ENCODE results near the gene SMDT1.
A peak's percentile ranks its signal among the peaks of the same experiment; 100 is the strongest.

The SMDT1 gene, protein sequence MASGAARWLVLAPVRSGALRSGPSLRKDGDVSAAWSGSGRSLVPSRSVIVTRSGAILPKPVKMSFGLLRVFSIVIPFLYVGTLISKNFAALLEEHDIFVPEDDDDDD

DNA sequence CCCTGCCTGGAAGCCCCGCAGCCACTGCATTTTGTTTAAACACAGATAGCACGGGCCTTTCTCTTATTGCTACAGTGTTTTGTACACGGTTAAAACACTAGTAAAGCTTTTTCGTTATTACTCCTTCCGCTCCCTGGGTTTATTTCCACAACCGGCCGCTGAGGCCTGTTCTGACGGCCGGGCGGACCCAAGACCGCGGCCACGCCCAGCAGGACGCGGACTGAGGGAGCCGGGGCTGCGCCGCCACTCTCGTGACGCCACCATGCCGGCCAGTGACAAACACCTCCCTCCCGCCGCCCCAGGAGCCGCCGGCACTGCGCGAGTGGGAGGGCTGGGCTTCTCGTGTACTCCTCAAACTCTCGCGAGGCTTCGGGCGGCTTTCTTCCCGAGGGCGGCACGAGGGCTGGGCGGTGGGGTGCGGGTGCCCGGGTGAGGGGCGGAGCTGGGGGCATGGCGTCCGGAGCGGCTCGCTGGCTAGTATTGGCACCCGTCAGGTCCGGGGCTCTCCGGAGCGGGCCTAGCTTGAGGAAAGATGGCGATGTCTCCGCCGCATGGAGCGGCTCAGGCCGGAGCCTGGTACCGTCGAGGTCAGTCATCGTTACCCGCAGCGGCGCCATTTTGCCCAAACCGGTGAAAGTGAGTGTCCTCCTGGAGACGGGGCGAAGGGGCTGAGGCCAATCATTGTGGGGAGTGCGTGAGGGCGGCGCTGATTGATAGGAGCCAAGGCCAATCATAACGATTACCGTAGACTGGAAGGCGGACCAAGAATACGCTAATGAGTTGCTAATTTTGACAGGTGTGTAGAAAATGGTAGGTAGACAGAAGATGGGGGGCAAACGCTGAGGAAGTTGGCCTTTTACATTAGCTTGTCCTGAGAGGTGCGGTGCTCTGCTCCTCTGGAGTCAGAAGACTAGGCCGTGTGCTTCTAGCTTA is at the start of gene SMDT1:
TSS of gene SMDT1 (plus strand) at position 382 of the 933 bp plus-strand sequence. CDS start at position 451, 69 bp downstream.
- peak; percentile 93 to 97 (median 95) for DNase-seq (ENCODE audit: low read depth in 3 of 3, low spot score in 1 of 3)

DNA sequence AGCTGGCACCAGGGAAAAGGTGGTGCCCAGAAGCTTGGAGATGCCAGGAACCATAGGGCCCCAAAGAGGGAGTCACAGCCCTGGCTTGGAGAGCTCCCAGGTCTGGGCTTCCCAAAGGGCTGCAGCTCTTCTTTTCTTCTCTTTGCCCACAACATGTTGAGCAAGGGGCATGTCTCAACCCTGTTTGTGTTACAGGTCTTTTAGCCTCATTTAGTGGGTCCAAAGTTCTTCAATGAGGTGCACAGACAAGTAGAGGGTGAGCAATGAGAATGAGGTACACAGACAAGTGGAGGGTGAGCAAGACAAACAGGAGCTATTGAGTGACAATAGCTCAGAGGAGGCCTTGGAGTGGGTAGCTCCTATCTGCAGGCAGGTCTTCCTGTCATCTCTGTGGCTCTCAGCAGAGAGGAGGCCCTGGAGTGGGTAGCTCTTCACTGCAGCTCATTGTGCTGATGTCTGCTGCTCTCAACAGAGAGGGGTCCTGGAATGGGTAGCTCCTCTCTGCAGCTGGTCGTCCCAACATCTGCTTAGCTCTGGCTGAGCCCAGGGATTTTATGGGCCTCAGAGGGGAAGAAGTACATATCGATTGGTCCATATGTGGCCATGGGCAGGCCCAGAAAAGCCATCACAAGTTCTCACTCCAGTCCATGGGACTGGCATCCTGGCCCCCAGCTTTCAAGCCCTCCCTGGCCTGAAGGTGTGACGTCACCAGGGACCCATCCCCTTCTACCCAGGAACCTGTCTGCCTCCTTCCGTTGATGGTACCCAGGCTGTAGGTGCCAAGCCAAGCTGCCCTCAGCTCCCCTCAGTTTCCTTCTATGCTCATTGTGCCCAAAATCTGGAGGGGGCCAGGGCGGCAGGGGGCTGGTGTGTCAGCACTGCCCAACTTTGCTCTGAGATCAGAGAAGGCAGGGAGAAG is 46.0 kb upstream of the SMDT1 start:
- DNase-seq (ENCODE audit: low read depth in 3 of 3, low spot score in 1 of 3) = no peak

DNA sequence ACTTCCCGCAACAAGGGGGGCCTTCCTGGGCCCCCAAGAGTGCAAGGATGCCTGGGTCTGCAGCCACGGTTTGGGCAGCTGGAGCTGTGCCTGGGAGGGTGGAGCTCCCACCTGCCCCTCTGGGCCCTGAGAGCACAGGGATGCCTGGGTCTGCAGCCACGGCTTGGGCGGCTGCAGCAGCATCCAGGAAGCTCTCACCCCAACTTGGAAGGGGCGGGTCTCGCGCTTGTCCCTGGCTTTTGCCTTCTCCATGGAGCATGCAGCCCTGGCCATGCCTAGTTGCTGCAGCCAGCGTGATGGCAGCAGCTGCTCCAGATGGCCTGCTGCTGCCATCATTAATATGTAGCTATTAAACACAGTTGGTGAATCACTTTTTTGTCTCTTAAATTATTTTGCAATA is 44.2 kb upstream of the SMDT1 start:
- DNase-seq (ENCODE audit: low read depth in 3 of 3, low spot score in 1 of 3) = no peak

DNA sequence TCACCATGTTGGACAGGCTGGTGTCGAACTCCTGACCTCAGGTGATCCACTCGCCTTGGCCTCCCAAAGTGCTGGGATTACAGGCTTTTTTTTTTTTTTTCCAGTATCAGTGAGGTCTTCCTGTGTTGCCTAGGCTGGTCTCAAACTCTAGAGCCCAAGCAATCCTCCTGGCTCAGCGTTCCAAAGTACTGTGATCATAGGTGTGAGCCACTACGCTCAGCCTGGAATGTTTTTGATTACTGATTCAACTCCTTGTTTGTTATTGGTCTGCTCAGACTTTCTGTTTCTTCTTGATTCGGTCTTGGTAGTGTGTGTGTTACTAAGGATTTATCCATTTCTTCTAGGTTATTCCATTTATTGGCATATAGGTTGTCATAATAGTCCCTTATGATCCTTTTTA is 40.2 kb upstream of the SMDT1 start:
- DNase-seq (ENCODE audit: low read depth in 3 of 3, low spot score in 1 of 3) = no peak

DNA sequence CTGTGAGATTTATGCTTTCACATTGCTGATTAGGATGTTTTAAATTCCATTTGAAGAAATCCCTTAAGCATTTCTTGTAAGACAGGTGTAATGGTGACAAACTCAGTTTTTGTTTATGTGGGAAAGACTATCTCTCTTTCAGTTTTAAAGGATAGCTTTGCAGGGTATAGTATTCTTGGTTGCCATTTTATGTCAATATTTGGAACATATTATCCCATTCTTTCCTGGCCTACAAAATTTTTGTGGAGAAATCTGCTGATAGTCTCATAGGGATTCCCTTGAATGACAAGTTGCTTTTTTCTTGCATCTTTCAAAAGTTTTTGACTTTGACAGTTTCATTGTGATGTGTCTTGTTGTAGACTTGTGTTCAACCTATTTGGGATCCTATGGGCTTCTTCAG is 37.7 kb upstream of the SMDT1 start:
- no peak for DNase-seq (ENCODE audit: low read depth in 3 of 3, low spot score in 1 of 3)

DNA sequence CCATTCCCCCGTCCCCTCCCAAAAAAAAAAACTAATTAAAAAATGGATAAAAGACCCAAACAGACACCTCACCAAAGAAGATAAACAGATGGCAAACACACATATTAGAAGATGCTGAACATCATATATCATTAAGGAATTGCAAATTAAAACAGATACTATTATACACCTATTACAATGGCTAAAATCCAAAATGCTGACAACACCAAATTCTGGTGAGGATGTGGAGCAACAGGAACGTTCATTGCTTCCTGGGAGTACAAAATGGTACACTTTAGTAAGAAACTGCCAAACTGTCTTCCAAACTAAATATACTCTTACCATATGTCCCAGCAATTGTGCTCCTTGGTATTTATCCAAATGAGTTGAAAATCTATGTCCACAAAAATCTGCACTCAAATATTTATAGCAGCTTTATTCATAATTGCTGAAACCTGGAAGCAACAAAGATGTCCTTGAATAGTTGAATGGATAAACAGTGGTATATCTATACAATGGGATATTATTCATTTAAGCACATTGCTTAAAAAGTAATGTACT is 28.8 kb upstream of the SMDT1 start:
- no peak for DNase-seq (ENCODE audit: low read depth in 3 of 3, low spot score in 1 of 3)

DNA sequence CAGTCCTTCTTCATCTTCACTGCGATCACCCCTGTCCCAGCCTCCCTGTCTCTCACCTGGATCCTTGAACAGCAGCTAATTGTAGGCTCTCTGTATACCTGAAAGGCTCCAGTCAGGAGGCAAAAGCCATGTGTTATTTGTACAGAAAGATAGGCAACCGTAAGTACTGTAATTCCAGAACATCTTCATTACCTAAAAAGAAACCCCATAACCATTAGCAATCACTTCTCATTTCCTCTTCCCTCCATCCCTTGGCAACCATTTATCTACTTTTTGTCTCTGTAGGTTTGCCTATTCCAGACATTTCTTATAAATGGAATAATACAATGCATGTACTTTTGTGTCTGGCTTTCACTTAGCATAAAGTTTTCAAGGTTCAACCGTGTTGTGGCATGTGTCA is 26.7 kb upstream of the SMDT1 start:
- no peak for DNase-seq (ENCODE audit: low read depth in 3 of 3, low spot score in 1 of 3)

DNA sequence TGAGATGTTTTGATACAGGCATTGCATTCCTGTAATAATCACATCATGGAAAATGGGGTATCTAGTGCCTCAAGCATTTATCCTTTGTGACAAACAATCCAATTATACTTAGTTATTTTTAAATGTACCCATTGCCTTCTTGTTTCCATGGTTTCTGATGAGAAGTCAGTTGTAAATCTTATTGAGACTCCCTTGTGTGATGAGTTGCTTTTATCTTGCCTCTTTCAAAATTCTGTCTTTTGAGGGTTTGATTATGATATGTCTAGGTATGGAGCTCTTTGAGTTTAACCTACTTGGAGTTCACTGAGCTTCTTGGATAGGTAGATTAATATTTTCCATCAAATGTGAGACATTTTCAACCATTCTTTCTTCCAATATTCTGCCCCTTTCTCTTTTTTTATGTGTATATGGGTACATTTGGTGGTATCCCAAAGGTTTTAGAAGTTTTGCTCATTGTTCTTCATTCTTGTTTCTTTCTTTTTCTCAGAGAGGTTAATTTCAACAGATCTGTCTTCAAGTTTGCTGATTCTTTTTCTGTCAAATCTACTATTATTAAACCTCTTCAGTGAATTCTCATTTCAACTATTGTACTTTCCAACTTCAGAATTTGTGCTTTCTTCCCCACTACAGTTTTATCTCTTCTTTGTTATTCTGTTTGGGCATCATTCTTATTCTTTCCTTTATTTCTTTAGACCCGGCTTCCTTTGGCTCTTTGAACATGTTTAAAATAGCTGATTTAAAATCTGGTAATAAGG is 22.6 kb upstream of the SMDT1 start:
- no peak for DNase-seq (ENCODE audit: low read depth in 3 of 3, low spot score in 1 of 3)

DNA sequence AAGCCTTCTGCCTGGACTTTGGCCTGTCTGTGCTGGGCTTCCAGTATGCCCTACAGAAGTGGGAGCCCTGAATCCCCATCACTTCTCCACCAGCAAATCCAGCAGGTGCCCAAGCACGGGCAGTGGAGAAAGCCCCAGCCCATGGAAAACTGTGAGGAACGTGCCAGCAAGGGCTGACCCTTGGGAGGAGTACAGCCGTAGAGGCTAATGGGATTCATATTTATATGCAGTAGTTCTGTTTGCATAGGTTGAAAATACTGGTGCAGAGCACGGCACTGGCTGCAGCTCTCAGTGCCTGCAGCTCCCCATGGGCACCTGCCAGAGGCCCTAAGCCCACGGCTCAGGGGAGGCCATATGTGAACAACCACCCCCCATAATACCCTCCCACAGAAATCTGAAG is 19.0 kb upstream of the SMDT1 start:
- DNase-seq (ENCODE audit: low read depth in 3 of 3, low spot score in 1 of 3) = no peak

DNA sequence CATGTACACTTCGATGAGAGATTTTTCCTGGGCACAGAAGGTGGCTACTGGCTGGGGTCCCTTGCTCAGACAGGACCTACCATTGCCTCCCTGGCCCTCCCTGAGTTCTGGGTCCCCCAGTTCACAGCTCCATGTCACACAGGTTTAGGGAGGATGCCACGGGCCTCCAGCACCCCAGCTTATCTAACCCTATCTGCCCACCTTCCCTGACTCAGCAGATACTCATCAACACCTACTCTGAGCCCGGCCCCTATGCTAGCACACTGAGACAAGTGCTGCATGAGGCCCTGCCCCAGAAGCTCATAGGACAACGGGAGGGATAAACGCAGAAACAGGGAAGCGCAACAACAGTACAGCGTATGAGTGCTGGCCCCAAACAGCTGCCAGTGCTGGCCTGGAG is 18.5 kb upstream of the SMDT1 start:
- DNase-seq (ENCODE audit: low read depth in 3 of 3, low spot score in 1 of 3) = no peak

DNA sequence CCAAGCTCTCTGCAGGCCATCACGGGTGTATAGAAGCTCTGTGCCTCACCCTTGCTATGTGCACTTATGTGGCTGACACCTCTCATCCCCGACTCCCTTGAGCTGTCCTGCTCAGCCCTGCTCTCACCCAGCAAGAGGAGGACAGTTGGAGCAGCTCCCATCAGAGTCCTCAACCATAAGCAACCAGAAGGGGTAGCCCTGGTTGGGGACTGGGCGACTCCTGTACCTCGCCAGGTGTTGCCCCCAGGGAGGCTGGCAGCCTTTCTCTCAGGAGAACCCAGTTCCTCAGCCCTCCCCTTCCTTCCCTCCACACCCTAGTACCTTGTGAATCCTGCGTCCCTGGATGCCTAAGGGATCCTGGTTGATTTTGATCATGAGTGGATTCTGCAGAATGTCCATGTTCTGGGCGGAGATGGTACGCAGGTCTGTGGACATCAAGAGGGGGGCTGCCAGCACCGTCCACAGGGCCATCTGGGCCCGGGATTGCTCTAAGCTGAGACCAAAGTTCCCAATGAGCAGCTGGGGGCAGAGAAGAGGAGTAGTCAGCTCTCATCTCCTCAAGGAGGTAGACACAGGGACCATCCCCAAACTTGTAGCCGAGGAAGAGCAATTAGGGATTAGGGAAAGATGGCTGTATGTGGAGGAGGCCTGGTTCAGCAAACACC is 16.9 kb upstream of the SMDT1 start:
- no peak for DNase-seq (ENCODE audit: low read depth in 3 of 3, low spot score in 1 of 3)

DNA sequence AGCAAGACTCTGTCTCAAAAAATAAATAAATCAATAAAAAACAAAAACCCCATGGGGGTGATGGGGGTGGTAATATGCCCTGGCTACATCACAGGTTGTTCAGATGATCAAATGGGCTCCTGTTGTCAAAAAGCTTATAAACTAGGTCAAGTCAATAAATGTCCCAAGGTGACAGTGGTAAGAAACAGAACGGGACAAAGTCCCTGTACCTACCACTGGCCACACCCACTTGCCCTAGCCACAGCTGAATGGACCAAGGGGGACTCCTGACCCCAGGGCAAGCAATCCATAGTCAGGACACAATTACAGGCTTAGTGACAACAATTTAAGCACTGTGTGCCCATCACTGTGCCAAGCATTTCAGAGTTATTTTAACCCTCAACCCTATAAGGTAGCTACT is 14.9 kb upstream of the SMDT1 start:
- no peak for DNase-seq (ENCODE audit: low read depth in 3 of 3, low spot score in 1 of 3)

DNA sequence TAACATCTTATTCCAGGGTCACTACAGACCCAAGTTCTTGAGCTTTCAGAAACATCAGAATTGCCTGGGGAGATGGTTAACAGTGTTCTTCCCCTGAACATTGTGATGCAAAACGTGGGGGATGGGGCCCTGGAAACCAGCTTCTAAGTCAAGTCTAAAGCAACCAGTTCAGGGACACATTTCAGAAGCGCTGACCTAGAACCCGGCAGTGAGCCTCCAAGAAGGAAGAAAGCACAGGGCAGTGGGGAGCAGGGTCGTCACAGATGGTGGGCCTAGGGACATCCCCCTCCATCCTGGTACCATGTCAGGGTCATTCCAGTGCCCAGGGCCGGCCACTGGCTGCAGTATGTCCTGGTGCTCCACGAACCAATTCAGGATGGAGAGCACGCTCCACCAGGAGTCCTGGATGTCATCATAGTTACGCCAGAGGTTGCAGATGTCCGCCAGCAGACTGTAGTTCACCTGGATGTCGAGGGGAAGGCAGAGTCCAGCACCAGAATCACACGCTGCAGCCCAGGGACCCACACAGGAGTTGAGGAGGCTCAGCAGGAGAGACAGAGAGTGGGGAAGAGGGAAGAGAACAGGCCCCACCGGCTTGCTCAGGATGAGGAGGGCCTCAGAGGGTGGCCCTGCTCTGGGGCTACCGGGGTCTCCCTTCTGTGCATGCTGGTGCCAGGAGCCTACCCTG is 13.9 kb upstream of the SMDT1 start:
- no peak for DNase-seq (ENCODE audit: low read depth in 3 of 3, low spot score in 1 of 3)

DNA sequence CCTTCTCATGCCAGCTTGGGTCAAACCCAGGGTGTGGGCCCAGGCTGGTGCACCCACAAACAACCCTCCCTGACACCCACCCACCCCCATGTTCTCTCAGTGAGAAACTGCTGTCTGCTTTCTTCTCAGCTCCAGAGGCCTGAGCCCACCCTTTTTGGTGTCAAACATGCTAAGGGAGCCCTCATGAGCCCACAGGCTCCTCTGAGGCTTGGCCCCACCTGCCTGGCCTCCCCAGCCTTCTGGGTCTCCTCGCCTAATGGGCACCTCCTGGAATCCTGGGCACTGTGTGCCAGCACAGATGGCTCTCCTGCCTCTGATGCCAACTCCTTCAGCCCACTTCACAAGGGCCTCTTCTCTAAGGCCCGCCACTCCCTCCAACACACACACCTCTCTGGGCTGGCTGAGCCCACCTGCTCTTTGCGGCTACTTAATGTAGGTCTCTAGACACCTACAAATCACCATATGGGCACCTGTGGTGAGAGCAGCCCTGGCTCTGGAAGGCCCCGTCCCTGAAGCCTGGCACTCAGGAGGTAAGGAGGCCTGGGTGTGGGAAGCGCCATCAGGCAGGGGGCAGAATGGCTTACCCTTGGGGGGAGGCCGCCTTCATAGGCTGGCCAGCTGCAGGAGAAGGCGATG is 13.3 kb upstream of the SMDT1 start:
- no peak for DNase-seq (ENCODE audit: low read depth in 3 of 3, low spot score in 1 of 3)

DNA sequence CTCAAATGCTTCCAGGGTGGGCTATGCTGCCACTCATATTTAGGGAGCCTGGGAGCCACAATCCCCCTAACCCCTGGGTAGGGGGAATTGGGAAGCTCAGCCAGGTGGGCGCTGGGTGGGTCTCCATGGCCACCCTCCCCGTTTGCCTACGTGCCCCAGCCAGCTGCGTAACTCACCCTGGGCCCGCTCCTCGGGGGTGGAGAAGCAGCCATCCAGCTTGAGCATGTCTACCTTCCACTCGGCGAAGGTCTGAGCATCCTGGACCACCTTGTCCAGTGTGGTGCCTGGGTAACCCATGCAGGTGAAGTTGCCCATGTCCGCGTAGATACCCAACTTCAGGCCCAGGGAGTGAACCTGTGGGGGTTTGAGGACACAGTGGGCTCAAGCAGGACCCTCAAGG is 12.6 kb upstream of the SMDT1 start:
- no peak for DNase-seq (ENCODE audit: low read depth in 3 of 3, low spot score in 1 of 3)

DNA sequence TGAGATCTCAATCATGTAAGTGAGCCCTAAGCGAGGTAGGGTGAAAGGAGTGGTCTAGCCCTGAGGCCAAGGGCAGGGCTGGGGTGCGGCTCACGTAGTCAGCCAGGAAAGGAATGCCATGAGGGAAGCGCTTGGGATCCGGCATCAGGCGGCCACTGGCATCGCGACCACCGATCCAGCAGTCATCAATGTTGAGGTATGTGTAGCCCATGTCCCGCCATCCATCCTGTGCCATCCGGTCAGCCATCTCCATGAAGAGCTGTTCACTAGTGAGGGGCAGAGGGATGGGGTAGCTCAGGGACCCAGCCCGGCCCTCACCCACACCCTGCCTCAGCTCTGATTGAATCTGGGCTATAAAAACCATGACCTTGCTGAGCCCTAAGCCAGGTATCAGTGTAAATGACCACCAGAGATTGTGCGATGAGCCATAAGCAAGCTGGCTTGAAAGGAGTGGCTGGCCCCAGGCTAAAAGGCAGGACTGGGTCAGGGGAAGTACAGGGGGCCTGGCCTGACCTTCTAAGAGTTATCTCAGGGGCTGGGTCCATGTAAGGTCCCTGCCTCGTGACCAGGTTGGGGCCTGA is 11.7 kb upstream of the SMDT1 start:
- DNase-seq (ENCODE audit: low read depth in 3 of 3, low spot score in 1 of 3) = no peak

DNA sequence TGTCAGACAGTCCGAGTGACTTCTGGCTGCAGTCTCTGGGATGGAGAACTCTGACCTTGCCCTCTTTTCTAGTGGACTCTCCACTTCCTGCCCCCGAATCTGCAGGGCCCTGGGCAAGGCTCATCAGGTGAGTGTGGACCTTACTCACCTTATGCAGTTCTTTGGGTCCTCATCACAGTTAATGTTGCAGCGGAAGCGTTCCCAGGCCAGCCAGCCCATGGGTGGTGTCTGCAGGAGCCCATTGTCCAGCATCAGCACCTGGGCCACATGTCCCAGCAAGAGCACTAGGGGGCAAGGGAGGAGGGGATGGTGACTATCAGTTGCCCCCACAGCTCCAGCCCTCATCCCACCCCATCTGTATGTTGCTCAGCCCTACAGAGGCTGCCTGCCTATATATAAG is 11.2 kb upstream of the SMDT1 start:
- no peak for DNase-seq (ENCODE audit: low read depth in 3 of 3, low spot score in 1 of 3)

DNA sequence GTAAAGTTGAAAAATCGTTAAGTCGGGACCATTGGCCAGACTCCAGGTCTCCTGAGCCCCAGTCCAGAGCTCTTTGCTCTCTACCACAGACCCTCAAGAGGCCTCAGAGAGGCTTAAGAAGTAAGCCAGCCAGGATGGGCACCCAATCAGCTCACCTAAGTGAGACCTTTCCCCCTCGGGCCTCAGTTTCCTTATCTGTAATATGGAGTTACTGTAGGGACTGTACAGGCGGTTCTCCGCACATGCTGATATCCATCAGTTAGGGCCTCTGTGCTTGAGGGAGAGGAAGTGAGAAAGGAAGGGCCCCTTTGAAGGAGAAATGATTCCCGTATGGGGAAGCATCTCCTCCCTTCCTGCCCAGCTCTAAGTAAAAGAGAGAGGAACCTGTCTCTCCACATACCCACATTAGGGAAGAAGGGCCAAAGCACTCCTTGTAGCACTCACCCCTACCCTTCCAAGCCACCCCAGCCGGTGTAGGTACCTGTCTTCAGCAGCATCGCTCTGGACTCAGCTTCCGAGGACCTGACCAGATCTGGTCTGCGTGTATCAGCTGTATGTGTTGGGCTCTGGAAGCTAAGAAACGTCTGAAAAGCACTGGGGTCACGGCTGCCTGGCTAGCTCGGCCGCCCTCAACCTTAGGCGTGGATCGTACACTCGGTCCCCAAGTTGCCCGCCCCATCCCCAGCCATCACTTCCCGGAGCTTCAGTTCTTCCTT is 9.5 kb upstream of the SMDT1 start:
- DNase-seq (ENCODE audit: low read depth in 3 of 3, low spot score in 1 of 3) = no peak

Measured in stimulated activated CD4-positive, alpha-beta T cell treated with anti-CD3 and anti-CD28 coated beads, TNF-alpha, amount 100 ng/mL, for 1 hour (primary cell).